ENCODE results near the gene MRPL3. TPM values are rescaled to one million over a fixed set of nuclear protein-coding genes. Genes with fewer than 3 reads are reported as not detected.
"Not testable (repeated sequence)": the region's sequence is repeated elsewhere in the genome, so short reads cannot be mapped to it uniquely, and the experiment has no call there.

Gene MRPL3
- total RNA-seq, 1 donor from 2014 or later: 61.4 TPM

DNA sequence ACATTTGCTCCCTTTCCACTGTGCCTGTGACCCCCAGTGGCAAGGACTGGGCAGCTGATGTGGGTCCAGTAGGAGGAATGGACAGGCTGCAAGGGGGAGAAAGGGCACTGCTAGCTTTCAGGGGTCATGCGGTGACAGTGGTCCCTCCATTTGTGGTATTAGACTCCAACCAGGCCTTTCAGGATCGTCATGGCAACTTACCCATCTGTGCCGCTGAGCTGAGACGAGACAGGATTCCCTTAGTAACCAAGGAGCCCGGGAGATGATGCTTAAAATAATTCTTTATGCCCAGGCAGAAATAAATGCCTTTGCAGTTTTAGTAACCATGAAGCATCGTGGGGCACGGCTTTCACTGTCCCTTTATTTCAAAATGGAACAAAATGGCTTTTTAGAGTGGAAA lies 15.9 kb upstream of the MRPL3 start:
- no peak for ATAC-seq
- intact Hi-C loops (cut with DNase I): no loop called here
- DNase-seq (ENCODE audit: missing footprints): no peak

DNA sequence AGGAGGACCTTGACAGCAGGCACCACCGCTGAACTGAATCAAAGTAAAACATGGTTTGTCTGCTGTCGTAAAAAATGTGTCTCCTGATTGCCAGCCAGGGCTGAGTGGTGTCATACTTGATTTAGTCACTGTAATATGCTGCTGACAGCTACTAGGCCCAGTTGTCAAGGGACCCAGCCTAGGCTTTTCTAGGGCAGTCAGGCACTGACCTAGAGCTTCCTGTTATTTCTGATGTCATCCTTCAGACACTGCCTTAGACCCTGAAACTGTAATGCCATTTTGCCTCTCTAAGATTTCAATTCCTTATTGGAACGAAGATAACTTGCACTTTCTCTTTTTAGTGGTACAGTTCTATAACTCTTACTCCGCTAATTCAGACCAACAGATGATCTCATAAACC lies 2.6 kb upstream of the MRPL3 start:
- intact Hi-C loops (cut with DNase I): loop anchor here (10.0 kb wide), 2 partner anchors 121 to 451 kb away; partner anchors contain the start of gene NUDT16
- ATAC-seq (no peak), DNase-seq (ENCODE audit: missing footprints) (no peak)

DNA sequence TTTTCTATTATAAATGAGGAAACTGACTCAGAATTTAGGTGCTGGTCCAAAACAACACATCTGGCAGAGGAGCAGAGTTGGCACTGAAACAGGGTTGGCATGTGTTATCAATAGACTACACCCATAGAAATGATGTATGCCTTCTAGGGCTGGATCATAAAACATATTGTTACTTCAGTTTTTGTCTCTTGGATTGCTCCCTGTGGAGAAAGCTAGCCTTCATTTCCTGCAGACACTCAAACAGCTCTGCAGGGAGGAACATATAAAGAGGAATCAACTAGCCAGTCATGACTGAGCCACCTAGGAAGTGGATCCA lies 507 bp upstream of the MRPL3 start:
- intact Hi-C loops (cut with DNase I): loop anchor here (10.0 kb wide), 2 partner anchors 118 to 448 kb away; partner anchors contain the start of gene NUDT16
- ATAC-seq (no peak), DNase-seq (ENCODE audit: missing footprints) (no peak)

DNA sequence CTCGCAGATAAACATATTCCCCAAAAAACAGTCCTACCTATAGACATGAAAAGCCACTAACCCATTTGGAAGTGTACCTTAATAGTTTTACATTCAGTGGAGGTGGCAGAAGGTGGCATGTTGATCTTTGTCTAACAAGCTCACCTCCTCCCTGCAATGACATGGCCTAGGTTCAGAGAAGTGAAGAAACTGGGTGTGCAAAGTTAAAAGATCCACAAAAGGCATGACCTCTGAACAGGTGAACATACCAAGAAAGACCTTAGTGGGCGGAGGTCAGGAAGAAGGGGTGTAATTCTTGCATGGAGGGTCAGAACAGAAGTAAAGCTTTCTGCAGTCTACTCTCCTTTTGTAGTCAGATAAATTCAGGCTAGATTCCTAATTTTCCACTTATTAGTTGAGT lies 822 bp downstream of the MRPL3 start:
- no peak for ATAC-seq
- intact Hi-C loops (cut with DNase I): loop anchor here (10.0 kb wide), 2 partner anchors 117 to 447 kb away; partner anchors contain the start of gene NUDT16
- DNase-seq (ENCODE audit: missing footprints): no peak

DNA sequence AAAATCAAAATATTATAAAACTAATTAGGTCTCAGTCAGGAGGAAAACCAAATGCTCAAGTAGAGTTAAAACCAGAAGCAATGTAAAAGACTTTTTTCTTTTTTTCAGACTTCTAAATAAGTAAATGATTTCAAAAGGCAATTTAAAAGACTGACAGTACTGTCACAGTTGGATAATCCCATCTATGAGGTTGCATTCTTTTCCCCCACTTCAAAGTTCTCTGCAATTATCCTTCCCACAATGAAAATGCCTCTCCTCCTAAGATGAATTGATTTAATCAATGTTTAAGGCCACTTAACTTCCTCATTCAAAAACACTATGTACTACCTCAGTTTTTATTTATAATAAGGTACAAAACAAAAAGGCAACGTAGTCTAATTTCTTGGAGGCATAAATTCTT lies 8.1 kb downstream of the MRPL3 start:
- ATAC-seq (no peak), DNase-seq (ENCODE audit: missing footprints) (no peak)
- intact Hi-C loops (cut with DNase I): no loop called here

DNA sequence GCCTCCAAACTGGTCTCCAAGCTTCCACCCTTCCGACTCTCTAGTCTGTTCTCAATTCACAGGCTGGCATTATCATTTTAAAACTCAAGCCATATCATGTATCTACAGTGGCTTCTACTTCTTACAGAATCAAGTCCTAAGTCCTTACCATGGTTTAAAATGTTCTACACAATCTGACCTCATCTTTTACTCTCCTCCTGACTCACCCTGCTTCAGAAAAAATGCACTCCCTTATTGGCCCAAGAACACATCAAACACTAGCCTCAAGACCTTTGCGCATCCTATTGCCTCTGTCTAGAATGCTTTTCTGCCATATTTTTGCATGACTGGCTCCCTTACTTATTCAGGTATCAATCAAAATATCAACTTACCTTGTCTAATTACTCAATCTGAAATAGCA lies 11.0 kb downstream of the MRPL3 start:
- no peak for DNase-seq (ENCODE audit: missing footprints)
- intact Hi-C loops (cut with DNase I): no loop called here
- ATAC-seq: no peak

DNA sequence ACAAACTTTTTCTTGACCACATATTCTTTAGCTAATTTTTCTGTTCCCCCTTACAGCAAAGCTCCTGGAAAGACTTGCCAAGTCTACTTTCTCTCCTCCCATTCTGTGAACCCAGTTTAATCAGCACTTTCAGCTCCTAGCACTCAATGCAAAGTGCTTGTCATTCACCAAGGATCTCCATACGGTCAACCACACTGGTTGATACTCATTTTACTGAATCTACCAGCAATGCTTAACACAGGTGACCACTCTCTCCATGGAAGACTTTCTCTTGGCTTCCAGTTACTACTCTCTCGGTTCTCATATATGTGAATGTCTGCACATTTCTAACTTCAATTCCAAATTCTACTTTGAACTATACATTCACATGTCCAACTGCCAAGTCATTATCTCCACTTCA lies 11.7 kb downstream of the MRPL3 start:
- ATAC-seq (no peak), DNase-seq (ENCODE audit: missing footprints) (no peak)
- intact Hi-C loops (cut with DNase I): no loop called here

DNA sequence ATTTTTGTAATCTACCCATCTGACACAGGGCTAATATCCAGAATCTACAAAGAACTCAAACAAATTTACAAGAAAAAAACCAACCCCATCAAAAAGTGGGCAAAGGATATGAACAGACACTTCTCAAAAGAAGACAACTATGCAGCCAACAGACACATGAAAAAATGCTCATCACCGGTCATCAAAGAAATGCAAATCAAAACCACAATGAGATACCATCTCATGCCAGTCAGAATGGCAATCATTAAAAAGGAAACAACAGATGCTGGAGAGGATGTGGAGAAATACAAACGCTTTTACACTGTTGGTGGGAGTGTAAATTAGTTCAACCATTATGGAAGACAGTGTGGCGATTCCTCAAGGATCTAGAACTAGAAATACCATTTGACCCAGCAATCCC lies 16.2 kb downstream of the MRPL3 start:
- DNase-seq (ENCODE audit: missing footprints); intact Hi-C loops (cut with DNase I); ATAC-seq: not testable (repeated sequence)

DNA sequence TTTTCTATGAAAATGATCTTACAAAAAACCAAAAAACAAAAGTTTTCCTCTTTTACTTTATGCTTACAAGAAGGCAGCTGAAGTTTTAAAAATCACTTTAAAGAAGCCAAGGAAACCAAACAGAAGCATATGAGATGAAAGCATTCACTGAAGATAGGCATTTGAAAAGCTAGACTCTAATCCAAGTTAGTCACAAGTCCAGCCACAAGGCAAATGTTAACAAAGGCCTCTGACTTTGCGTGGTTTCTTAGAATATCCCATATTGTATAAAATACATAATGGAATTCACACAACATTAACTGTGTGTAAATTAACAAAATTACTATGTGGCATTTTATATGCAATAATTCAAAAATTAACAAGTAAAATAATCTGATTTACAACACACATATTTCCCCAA lies 17.7 kb downstream of the MRPL3 start:
- ATAC-seq (no peak), DNase-seq (ENCODE audit: missing footprints) (no peak)
- intact Hi-C loops (cut with DNase I): no loop called here

DNA sequence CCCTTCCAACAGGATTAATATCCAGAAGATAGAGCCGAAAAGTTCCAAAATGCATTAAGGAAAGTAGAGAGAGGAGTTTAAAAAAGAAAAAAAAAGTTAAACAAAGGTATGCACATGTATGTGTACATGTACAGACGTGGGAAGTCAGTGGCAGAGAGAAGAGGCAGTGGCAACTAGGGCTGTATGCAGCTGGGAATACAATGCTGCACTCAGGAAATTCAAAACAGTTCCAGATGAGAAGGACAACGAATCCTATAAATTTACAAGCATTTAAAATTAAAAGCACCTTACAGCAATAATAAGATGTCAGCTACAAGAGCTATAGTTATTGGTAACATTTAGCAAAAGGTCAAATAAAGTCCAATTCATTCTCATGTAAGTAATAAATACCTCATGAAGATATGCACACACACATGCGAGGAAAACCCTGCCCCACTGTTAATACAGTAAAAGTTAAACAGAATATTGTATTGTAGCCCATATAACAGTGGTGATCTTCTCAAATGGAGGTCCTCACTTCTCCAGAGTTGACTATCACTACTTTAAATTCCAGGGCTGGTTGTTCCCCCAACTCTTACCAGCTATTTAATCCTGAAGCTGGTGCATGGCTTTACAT lies 18.2 kb downstream of the MRPL3 start:
- intact Hi-C loops (cut with DNase I): no loop called here
- no peak for DNase-seq (ENCODE audit: missing footprints)
- no peak for ATAC-seq

DNA sequence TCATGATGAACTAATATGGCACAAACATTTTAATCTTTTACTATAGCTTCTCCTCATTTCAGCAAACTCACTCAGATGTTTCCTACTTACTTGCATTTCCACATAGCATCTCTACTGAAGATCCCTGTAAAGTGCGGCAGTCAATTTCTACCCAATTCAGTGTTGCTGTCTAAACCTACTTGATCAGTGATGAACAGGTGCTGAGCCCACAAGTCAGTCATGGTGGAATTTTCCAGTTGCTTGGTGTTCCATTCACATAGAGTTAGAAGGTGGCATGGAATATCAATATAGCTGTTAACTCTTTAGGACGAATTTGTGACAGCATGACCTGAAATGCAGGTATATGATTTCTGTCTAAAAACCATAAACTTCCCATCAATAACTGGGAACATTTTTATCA lies 22.7 kb downstream of the MRPL3 start:
- DNase-seq (ENCODE audit: missing footprints): no peak
- no peak for ATAC-seq
- intact Hi-C loops (cut with DNase I): no loop called here

DNA sequence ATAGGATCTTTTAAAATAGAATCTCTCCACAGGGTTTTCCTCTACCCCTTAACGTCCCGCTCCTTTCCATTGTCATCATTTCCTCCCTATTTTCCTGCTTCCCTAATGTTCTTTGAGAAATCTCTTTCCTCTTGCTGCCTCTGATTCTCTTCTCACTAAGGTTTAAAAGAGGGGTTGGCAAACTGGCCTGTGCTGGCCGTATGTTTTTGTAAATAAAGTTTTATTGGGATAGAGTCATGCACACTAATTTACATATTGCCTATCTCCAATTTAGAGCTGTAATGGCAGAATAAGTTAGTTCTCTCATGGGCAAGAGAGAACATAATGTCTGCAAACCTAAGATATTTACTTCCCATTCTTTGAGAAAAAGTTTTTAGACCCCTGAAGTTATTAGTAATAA lies 25.0 kb downstream of the MRPL3 start:
- DNase-seq (ENCODE audit: missing footprints) (no peak), ATAC-seq (no peak)
- intact Hi-C loops (cut with DNase I): no loop called here

DNA sequence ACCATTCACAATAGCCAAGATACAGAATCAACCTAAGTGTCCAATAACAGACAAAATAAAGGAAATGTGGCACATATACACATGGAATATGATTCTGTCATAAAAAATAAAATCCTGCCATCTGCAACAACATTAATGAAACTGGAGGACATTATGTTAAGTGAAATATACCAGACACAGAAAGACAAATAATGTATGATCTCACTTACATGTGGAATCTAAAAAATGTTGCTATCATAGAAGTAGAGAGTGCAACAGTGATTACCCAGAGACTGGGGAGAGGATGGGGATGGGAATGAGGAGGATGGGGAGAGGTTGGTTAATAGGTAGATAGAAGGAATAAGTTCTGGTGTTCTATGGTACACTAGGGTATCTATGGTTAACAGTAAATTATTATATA lies 28.7 kb downstream of the MRPL3 start:
- ATAC-seq (no peak), DNase-seq (ENCODE audit: missing footprints) (no peak)
- intact Hi-C loops (cut with DNase I): no loop called here

DNA sequence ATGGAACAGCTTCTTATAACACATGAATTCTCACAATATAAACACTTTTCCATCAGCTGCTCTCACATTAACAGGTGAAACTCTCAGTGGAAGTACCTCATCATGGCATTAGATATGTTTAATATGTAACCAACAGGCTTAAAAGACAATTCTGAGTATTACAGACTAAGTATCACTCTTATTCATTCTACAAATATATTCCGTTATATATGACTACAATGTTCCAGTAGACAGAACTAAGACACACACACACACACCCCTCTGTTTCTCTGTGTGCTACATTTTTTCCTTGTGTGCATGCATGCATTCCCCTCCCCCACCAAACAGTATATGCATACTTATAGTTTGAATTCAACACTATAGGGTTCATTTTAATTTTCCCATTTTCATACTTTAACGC lies 32.4 kb downstream of the MRPL3 start:
- intact Hi-C loops (cut with DNase I): no loop called here
- no peak for ATAC-seq
- no peak for DNase-seq (ENCODE audit: missing footprints)

DNA sequence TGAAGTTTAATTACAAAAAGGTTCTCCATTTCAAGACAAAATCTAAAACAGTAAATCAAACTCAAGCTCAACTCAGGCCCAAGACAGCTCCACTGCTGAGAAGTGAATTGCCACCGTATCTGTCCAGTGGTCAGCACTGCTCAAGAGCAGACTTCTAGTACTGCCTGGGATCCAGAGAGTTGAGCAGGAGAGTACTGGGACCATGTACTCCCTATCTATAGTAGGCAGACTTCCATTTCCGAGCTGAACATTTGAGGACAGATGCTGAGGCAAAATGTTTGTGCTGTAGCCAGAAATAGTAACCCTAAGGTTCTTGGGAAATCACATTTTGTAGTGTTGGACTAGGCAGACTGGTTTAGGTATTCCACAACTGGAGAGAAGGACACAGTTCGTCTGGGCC lies 44.1 kb downstream of the MRPL3 start:
- no peak for DNase-seq (ENCODE audit: missing footprints)
- intact Hi-C loops (cut with DNase I): no loop called here
- ATAC-seq: peak; percentile 42

DNA sequence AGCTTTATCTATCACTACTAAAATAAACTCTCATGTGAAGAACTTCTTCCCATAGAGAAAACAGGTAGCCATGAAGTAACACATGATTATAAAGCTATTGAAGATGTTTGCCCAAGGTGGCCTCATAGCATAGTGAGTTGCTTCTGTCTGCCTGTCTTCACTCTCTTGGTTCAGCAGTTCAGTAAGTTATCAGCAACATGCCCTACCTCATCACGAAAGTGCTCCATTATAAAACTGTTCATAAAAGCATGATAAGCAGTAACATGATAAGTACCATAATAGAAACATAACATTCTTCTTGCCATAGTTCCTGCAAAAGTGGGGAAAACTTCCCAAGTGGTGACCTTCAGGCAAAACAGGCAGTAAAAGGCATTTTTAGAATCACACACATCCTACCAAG lies 45.6 kb downstream of the MRPL3 start:
- DNase-seq (ENCODE audit: missing footprints) (no peak), ATAC-seq (no peak)
- intact Hi-C loops (cut with DNase I): no loop called here

DNA sequence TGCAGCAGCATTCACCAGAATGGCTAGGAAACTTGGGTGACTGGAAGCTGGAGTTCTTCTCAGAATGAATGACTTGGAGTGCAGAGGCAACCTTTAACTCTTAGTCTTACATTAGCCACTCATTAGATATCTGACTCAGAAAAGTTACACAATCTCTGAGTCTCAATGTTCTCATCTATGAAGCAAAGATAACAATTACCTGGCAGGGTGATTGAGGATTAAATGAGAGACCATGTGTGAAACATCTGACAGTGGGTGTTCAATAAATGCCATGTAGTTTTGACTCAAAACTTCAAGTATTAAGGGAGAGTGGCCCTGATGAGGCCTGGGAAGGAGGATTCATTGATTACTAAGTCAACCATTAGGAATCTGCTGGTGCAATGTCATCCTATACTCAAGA lies 48.3 kb downstream of the MRPL3 start:
- DNase-seq (ENCODE audit: missing footprints) (no peak), ATAC-seq (no peak)
- intact Hi-C loops (cut with DNase I): no loop called here

DNA sequence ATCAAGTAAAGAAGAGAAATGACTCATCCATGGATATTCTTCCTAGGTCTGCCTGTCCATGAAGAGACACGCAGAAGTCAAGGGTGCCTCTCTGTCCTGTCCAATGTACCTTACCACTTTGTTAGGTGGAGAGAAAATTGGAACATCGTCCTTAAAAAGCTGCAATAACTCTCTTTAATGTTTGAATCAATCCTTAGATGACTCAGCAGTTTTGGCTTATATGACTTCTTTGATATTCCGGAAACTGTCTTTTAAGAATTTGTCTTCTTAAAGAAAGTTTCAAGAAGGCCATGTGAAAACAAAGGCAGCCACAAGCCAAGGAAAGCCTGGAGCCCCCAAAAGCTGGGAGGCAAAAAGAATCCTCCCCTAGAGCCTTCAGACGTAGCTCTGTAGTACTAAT lies 49.2 kb downstream of the MRPL3 start:
- ATAC-seq (no peak), DNase-seq (ENCODE audit: missing footprints) (no peak)
- intact Hi-C loops (cut with DNase I): no loop called here

DNA sequence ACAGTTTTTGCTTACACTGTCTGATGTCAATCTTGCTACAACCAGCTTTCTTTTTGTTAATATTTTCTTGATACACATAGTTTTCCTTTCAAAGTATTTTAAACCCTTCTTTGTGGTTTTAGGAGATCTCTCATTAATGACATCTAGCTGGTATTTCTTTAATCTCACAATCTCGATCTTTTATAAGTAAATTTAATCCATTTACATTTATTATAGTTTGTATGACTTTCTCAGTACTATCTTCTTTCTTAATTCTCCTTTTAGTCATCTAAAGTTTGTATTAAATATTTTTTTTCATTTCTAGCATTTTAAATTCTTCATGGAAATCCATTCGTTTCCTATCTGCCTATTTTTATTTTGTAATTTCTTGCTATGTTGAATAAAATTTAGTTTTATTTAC lies 55.4 kb downstream of the MRPL3 start:
- ATAC-seq (no peak), DNase-seq (ENCODE audit: missing footprints) (no peak)
- intact Hi-C loops (cut with DNase I): no loop called here

DNA sequence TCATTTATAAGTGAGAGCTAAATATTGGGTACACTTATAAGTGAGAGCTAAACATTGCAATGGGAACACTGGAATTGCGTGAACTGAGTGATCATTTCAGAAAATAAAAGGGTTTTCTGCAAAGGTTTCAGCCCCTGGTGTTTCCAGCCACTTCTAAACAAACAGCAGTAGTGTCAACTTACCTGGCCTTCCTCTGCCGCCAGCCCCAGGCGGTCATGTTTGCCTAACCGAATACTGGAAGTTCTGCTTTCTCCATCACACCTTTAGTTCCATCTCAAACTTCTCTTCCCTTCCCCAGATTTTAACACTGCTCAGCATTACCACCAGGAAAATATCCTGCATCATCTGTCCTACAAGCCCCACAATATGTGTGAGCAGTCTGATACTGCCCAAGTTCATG lies 58.6 kb downstream of the MRPL3 start:
- DNase-seq (ENCODE audit: missing footprints): no peak
- no peak for ATAC-seq
- intact Hi-C loops (cut with DNase I): no loop called here

DNA sequence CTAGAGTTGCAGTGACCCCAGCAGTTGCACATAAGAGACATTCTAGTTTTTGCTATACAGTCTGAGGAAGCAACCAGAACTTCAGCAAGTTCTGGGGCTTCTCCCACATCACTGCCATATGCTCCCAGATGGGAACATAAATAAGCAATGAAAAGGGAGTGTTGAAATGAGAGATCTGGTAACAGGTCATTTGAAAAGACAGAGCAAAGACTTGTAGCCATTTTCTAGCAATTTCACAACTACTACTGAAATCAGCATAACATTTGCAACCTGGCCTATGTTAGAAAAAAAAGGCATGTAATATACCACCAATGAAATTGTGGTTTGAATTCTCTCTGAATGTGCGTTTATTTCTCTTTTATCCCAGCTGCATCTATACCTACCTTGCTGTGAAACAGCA lies 63.7 kb downstream of the MRPL3 start:
- intact Hi-C loops (cut with DNase I): no loop called here
- DNase-seq (ENCODE audit: missing footprints): no peak
- no peak for ATAC-seq

DNA sequence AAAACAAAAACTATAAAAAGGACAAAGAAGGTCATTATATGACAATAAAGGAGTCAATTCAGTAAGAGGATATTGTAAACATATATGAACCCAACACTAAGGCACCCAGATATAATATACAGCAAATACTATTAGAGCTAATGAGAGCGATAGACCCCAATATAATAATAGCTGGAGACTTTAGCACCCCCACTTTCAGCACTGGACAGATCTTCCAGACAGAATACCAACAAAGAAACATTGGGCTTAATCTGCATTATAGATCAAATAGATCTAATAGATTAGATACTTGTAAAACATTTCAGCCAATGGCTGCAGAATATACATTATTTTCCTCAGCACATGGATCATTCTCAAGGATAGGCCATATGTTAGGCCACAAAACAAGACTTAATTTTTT lies 67.8 kb downstream of the MRPL3 start:
- no peak for DNase-seq (ENCODE audit: missing footprints)
- ATAC-seq: no peak
- intact Hi-C loops (cut with DNase I): no loop called here
